HepG2 (cell line): ENCODE data around the gene SPACA4. TPM values are rescaled to one million over a fixed set of nuclear protein-coding genes. Genes with fewer than 3 reads are reported as not detected.

Experiments used
- CHD2 ChIP-seq: IDR thresholded peaks from 2 replicates; pipeline ENCODE4 v1.6.1; 2011; ENCODE audit warnings: low read depth, low read length, improper control_type of control experiment
- DMAP1 ChIP-seq: IDR thresholded peaks from 2 replicates; pipeline ENCODE4 v1.6.1; 2016
- FOXA3 ChIP-seq: IDR thresholded peaks from 2 replicates; pipeline ENCODE4 v1.6.1; 2016; ENCODE audit warnings: missing genetic modification reagents, missing compliant biosample characterization
- FOXJ3 ChIP-seq: sonication (generic); formaldehyde crosslinking; IDR thresholded peaks from 2 replicates; pipeline ENCODE4 v1.4.0; 2020; ENCODE audit warnings: missing genetic modification reagents, mild to moderate bottlenecking, borderline replicate concordance
- GMEB2 ChIP-seq: IDR thresholded peaks from 2 replicates; pipeline ENCODE4 v1.6.1; 2016; ENCODE audit warnings: missing biosample characterization, missing genetic modification reagents, low read depth
- MAX ChIP-seq: IDR thresholded peaks from 2 replicates; pipeline ENCODE4 v1.6.1; 2012; ENCODE audit warnings: inconsistent platforms
- MLXIP ChIP-seq: sonication (generic); formaldehyde crosslinking; IDR thresholded peaks from 2 replicates; pipeline ENCODE4 v1.9.0; 2021; ENCODE audit warnings: missing genetic modification reagents, borderline replicate concordance
- MTF1 ChIP-seq: sonication (generic); formaldehyde crosslinking; IDR thresholded peaks from 2 replicates; pipeline ENCODE4 v1.5.0; 2020; ENCODE audit warnings: missing genetic modification reagents
- NCOA5 ChIP-seq: sonication (generic); formaldehyde crosslinking; IDR thresholded peaks from 2 replicates; pipeline ENCODE4 v1.4.0; 2020; ENCODE audit warnings: missing genetic modification reagents
- PAXIP1 ChIP-seq: sonication (generic); formaldehyde crosslinking; conservative IDR thresholded peaks from 2 replicates; pipeline ENCODE4 v1.4.0; 2020; ENCODE audit warnings: mild to moderate bottlenecking, missing genetic modification reagents, moderate library complexity
- RARG ChIP-seq: sonication (generic); formaldehyde crosslinking; IDR thresholded peaks from 2 replicates; pipeline ENCODE4 v1.4.0; 2020; ENCODE audit warnings: low read depth, mild to moderate bottlenecking, missing genetic modification reagents
- RCOR2 ChIP-seq: IDR thresholded peaks from 2 replicates; pipeline ENCODE4 v1.6.1; 2016; ENCODE audit warnings: missing biosample characterization, missing genetic modification reagents
- SAFB2 ChIP-seq: sonication (generic); formaldehyde crosslinking; IDR thresholded peaks from 2 replicates; pipeline ENCODE4 v1.5.1; 2020; ENCODE audit warnings: missing genetic modification reagents, low read depth, mild to moderate bottlenecking, borderline replicate concordance
- ZKSCAN5 ChIP-seq: sonication (generic); formaldehyde crosslinking; IDR thresholded peaks from 2 replicates; pipeline ENCODE4 v1.5.1; 2020; ENCODE audit warnings: mild to moderate bottlenecking, missing genetic modification reagents
- ZNF205 ChIP-seq: IDR thresholded peaks from 2 replicates; pipeline ENCODE4 v1.6.1; 2018; ENCODE audit warnings: missing biosample characterization, missing genetic modification reagents
- ZNF232 ChIP-seq: sonication (generic); formaldehyde crosslinking; IDR thresholded peaks from 2 replicates; pipeline ENCODE4 v1.4.0; 2020; ENCODE audit warnings: missing genetic modification reagents, borderline replicate concordance
- ZNF260 ChIP-seq: sonication (generic); formaldehyde crosslinking; IDR thresholded peaks from 2 replicates; pipeline ENCODE4 v1.4.0; 2020; ENCODE audit warnings: missing genetic modification reagents, low read depth, mild to moderate bottlenecking, borderline replicate concordance
- ZNF264 ChIP-seq: sonication (generic); formaldehyde crosslinking; IDR thresholded peaks from 2 replicates; pipeline ENCODE4 v1.4.0; 2020; ENCODE audit warnings: missing genetic modification reagents
- ZNF317 ChIP-seq: sonication (generic); formaldehyde crosslinking; IDR thresholded peaks from 2 replicates; pipeline ENCODE4 v1.5.0; 2020; ENCODE audit warnings: mild to moderate bottlenecking, missing genetic modification reagents
- ZNF326 ChIP-seq: sonication (generic); formaldehyde crosslinking; IDR thresholded peaks from 2 replicates; pipeline ENCODE4 v1.4.0; 2020; ENCODE audit warnings: missing genetic modification reagents, borderline replicate concordance
- ZNF569 ChIP-seq: sonication (generic); formaldehyde crosslinking; IDR thresholded peaks from 2 replicates; pipeline ENCODE4 v1.5.0; 2020; ENCODE audit warnings: mild to moderate bottlenecking, missing genetic modification reagents, moderate library complexity, borderline replicate concordance
- ZNF740 ChIP-seq: sonication (generic); formaldehyde crosslinking; IDR thresholded peaks from 2 replicates; pipeline ENCODE4 v1.4.0; 2020; ENCODE audit warnings: missing genetic modification reagents
- ZNF75D ChIP-seq: sonication (generic); formaldehyde crosslinking; IDR thresholded peaks from 2 replicates; pipeline ENCODE4 v1.8.1; 2023; ENCODE audit warnings: missing genetic modification reagents, mild to moderate bottlenecking, borderline replicate concordance
- polyA plus RNA-seq, 8 experiments: library from polyadenylated mRNA; depleted of rRNA in 3 of 8; stranded (reverse) in 7 of 8; unstranded in 1 of 8; fragments of >200 nt; fragmentation: Illumina TruSeq in 4 of 8; extraction: Trizol in 4 of 8; gene quantifications; 2 replicates each; pipeline versions ENCODE4 v1.2.1 to v1.2.3, GENCODE V29; 2011 to 2016; ENCODE audit warnings: low read depth in 4 of 8, missing spikeins in 1 of 8, mixed read lengths in 1 of 8; ENCODE audit not compliant: insufficient read depth in 1 of 8
- total RNA-seq, 5 experiments: library from RNA; depleted of rRNA; stranded (reverse); fragments of >200 nt; fragmentation: Illumina TruSeq; extraction: Trizol; gene quantifications; 2 replicates each; pipeline ENCODE4 v1.2.3, GENCODE V29; 2016; ENCODE audit warnings: low read depth in 1 of 5

SPACA4 gene
- total and polyA plus RNA-seq, 2 of the 13 experiments (the other 11 are each of a cell fraction or from before 2014, with no cell fraction given) = not detected

GRCh38 chr19:48588670-48589401 is 17.7 kb upstream of the SPACA4 start (continued):
- TF ChIP-seq PAXIP1 (CRISPR knock-in tag) (no peak), RCOR2 (CRISPR knock-in tag) (peak; percentile 74), FOXJ3 (no peak), GMEB2 (no peak), ZNF205 (CRISPR knock-in tag) (no peak), NCOA5 (CRISPR knock-in tag) (no peak), DMAP1 (CRISPR knock-in tag) (0 out of 2 replicates have a peak, but pooled peaks have one; percentile 18), ZNF317 (no peak), ZNF260 (no peak), FOXA3 (CRISPR knock-in tag) (no peak; the same call in 1 of the 2 replicates), MAX (peak; percentile 81), ZKSCAN5 (CRISPR knock-in tag) (no peak), ZNF75D (CRISPR knock-in tag) (no peak), ZNF569 (no peak), ZNF264 (no peak), MLXIP (CRISPR knock-in tag) (no peak), ZNF326 (CRISPR knock-in tag) (no peak), ZNF232 (CRISPR knock-in tag) (peak; percentile 44; the same call in 1 of the 2 replicates), SAFB2 (CRISPR knock-in tag) (no peak), MTF1 (CRISPR knock-in tag) (no peak), ZNF740 (0 out of 2 replicates have a peak, but pooled peaks have one; percentile 25), RARG (CRISPR knock-in tag) (no peak), CHD2 (no peak)
